ENCODE results near the gene FAM117B. TPM values are rescaled to one million over a fixed set of nuclear protein-coding genes. Genes with fewer than 3 reads are reported as not detected.

The FAM117B gene
- 1.5 to 2.8 TPM (median 2.3 TPM) in 5 replicates for total RNA-seq (2022; extraction: Qiagen RNA extraction; ENCODE audit: low read depth)

GRCh38 chr2:202634556-202635427, at the start of gene FAM117B:
FAM117B (plus strand) TSS chr2:202634969; CDS start chr2:202635188, 219 bp downstream.

Other genes with a start within 250 kb of the FAM117B start
- gene ICA1L, start 236.8 kb downstream of the FAM117B start, total RNA-seq (2022; extraction: Qiagen RNA extraction; ENCODE audit: low read depth), result 1.4 to 2.3 TPM (median 2.1 TPM) in 5 replicates

Data from A549 treated with RU486 at 1 μM for 4 hours (cell line).